Vagina (tissue), 2 donors: Measurements from ENCODE around the gene HOXC11.

Experiments
- CTCF ChIP-seq, 3 experiments: fragments of 450-650 bp in 2 of 3; fragments of 200-600 bp in 1 of 3; sonication (generic) in 1 of 3; IDR thresholded peaks; one replicate each; pipeline ENCODE4 v1.5.1; 2017 to 2019; ENCODE audit warnings: antibody characterized with exemption in 3 of 3, mild to moderate bottlenecking in 2 of 3, moderate library complexity in 2 of 3
- POLR2A ChIP-seq, 2 donors: fragments of 450-650 bp; IDR thresholded peaks; one replicate each; pipeline ENCODE4 v1.6.1; 2017; ENCODE audit warnings: antibody characterized with exemption in 2 of 2, mild to moderate bottlenecking in 2 of 2, moderate library complexity in 2 of 2

DNA sequence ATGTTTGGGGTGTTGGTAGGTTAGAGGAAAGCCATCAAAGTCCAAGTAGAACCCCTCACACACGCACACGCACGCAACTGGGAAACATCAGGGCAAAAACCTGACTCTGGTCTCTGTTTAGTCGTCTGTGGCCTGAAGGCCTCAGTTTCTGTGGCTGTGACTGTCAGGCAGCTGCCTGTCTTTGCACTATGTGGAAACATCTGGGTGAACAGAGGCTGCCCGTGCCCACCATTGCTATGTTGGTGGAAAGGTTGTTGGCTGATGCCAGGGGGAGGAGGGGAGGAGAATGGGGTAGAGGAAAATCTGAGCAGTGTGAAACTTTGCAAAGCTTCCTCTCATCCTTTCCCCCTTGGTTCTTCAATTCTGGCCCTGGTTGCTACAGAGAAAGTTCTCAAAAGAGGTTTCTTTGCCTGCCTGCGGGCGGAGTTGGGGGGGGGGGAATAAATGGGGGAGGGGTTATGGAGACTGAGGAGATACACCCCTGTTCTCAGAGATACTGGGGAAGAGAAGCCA lies 19.5 kb downstream of the HOXC11 start:
- TF ChIP-seq CTCF (IDR thresholded peaks at IDR 0.05) (no peak), POLR2A (IDR thresholded peaks at IDR 0.05) (no peak)
